OCI-LY7 (cell line): Measurements from ENCODE around the gene NDEL1. TPM values are rescaled to one million over a fixed set of nuclear protein-coding genes. Genes with fewer than 3 reads are reported as not detected.

Source experiments
- BruUV-seq: library from RNA; stranded (reverse); fragments of 400-500 nt; replicated peaks from 2 replicates; lab custom pipeline; 2021; lab: Mats Ljungman, UMichigan
- CTCF ChIA-PET: fragments of 300-600 bp; sonication (Branson Sonifier 250); formaldehyde crosslinking; loops from one replicate; lab custom pipeline; 2022; ENCODE audit warnings: antibody characterized with exemption; ENCODE audit not compliant: unreplicated experiment; lab: Charles Lee
- POLR2A ChIA-PET: fragments of 300-600 bp; sonication (Branson Sonifier 250); formaldehyde crosslinking; loops from one replicate; lab custom pipeline; 2022; ENCODE audit warnings: antibody characterized with exemption; lab: Charles Lee
- DNase-seq: peaks from one replicate; pipeline ENCODE4 v3.0.0-alpha.2; 2015; ENCODE audit warnings: low spot score
- H2AFZ ChIP-seq: fragments of 200-600 bp; sonication (generic), shearing (Covaris generic); 2 replicates; pipeline ENCODE4 v1.6.1; 2014; ENCODE audit warnings: mild to moderate bottlenecking, antibody characterized with exemption, low read length, moderate library complexity
- H3K27ac ChIP-seq: fragments of 200-600 bp; sonication (generic); 2 replicates; pipeline ENCODE4 v1.5.1; 2014; ENCODE audit warnings: mixed run types, low read depth, mild to moderate bottlenecking, moderate library complexity, low read length, inconsistent platforms; ENCODE audit not compliant: poor library complexity, severe bottlenecking
- H3K36me3 ChIP-seq: fragments of 200-600 bp; sonication (generic); 2 replicates; pipeline ENCODE4 v1.6.1; 2014; ENCODE audit warnings: mild to moderate bottlenecking, antibody characterized with exemption, low read length, moderate library complexity, mixed read lengths; ENCODE audit not compliant: insufficient read depth
- H3K4me1 ChIP-seq: fragments of 200-600 bp; sonication (generic); 2 replicates; pipeline ENCODE4 v1.5.1; 2014; ENCODE audit warnings: mild to moderate bottlenecking, low read length; ENCODE audit not compliant: insufficient read depth, poor library complexity, severe bottlenecking
- H3K4me2 ChIP-seq: fragments of 200-600 bp; sonication (generic); 2 replicates; pipeline ENCODE4 v1.6.1; 2014; ENCODE audit warnings: mild to moderate bottlenecking, low read length
- H3K4me3 ChIP-seq: fragments of 200-600 bp; sonication (generic); 2 replicates; pipeline ENCODE4 v1.5.1; 2014; ENCODE audit warnings: mild to moderate bottlenecking, low read depth, low read length; ENCODE audit not compliant: poor library complexity, severe bottlenecking
- H3K79me2 ChIP-seq: fragments of 200-600 bp; sonication (generic); 2 replicates; pipeline ENCODE4 v1.6.1; 2016; ENCODE audit warnings: low read depth, mild to moderate bottlenecking, low read length, moderate library complexity, mixed read lengths; ENCODE audit not compliant: insufficient read depth
- H3K9me2 ChIP-seq: fragments of 200-600 bp; sonication (generic); 2 replicates; pipeline ENCODE4 v1.6.1; 2016; ENCODE audit warnings: mild to moderate bottlenecking, low read length, mixed read lengths; ENCODE audit not compliant: insufficient read depth
- H3K9me3 ChIP-seq: fragments of 200-600 bp; sonication (generic); 2 replicates; pipeline ENCODE4 v1.6.1; 2014; ENCODE audit warnings: mild to moderate bottlenecking, mixed run types, low read length, mixed read lengths
- H4K20me1 ChIP-seq: fragments of 200-600 bp; sonication (generic); 2 replicates; pipeline ENCODE4 v1.6.1; 2014; ENCODE audit warnings: mild to moderate bottlenecking, antibody characterized with exemption, low read length, moderate library complexity, mixed read lengths; ENCODE audit not compliant: insufficient read depth
- CTCF ChIP-seq: fragments of 200-600 bp; sonication (generic); conservative IDR thresholded peaks from 2 replicates; pipeline ENCODE4 v1.5.1; 2014; ENCODE audit warnings: mild to moderate bottlenecking, antibody characterized with exemption, low read length, moderate library complexity, mixed read lengths
- EZH2phosphoT487 ChIP-seq: fragments of 200-600 bp; sonication (generic); IDR thresholded peaks from 2 replicates; pipeline ENCODE4 v1.6.1; 2018; ENCODE audit warnings: low read depth, borderline replicate concordance, mild to moderate bottlenecking, mixed run types, antibody characterized with exemption, low read length, moderate library complexity, mixed read lengths
- intact Hi-C: fragments of 100-400 bp; cut with micrococcal nuclease; formaldehyde crosslinking; loops from one replicate; pipeline ENCODE4 v1.10.0; 2022; ENCODE audit not compliant: unreplicated experiment
- total RNA-seq, 2 experiments: library from RNA; depleted of rRNA in 1 of 2; stranded (reverse); fragments of >200 nt in 1 of 2; shearing (Covaris generic) in 1 of 2; gene quantifications; 2 replicates each; pipeline ENCODE4 v1.2.3, GENCODE V29; 2014 to 2022

NDEL1 gene
- total RNA-seq, 2 experiments from 2014 or later = 37.9 to 65.7 TPM

- Histone ChIP-seq H3K4me3 (no peak overlapping the region), H3K4me1 (no peaks in the 10 kb centered on the region), H3K27ac (no peak overlapping the region), H2AFZ (no peak overlapping the region), H3K36me3 (peaks cover 97% of the 10 kb centered on the region), H4K20me1 (no peaks in the 10 kb centered on the region), H3K9me2 (no peaks in the 10 kb centered on the region), H3K4me2 (no peak overlapping the region), H3K79me2 (no peaks in the 10 kb centered on the region), H3K9me3 (peaks cover 7% of the 10 kb centered on the region)
- TF ChIP-seq CTCF (no peak), EZH2phosphoT487 (no peak)
- DNase-seq = no peak
- POLR2A ChIA-PET = no interaction called here
- CTCF ChIA-PET = no interaction called here
- BruUV-seq = no TSS peak
- intact Hi-C loops = no loop called here
These were observed 43.8 kb downstream of the NDEL1 start for GRCh38 chr17:8479431-8479947.

- no peaks in the 10 kb centered on the region for H3K4me1 ChIP-seq
- intact Hi-C loops = no loop called here
- H4K20me1 ChIP-seq = no peaks in the 10 kb centered on the region
- POLR2A ChIA-PET = no interaction called here
- H2AFZ ChIP-seq = no peak overlapping the region
- no peak for TF ChIP-seq CTCF
- no peak for TF ChIP-seq EZH2phosphoT487
- peaks cover 15% of the 10 kb centered on the region for H3K9me3 ChIP-seq
- no peak overlapping the region for H3K27ac ChIP-seq
- H3K4me3 ChIP-seq = no peak overlapping the region
- H3K4me2 ChIP-seq = no peak overlapping the region
- CTCF ChIA-PET = no interaction called here
- no peaks in the 10 kb centered on the region for H3K9me2 ChIP-seq
- DNase-seq = no peak
- H3K79me2 ChIP-seq = no peaks in the 10 kb centered on the region
- BruUV-seq = no TSS peak
- H3K36me3 ChIP-seq = peaks cover 97% of the 10 kb centered on the region
These were observed 44.6 kb downstream of the NDEL1 start for GRCh38 chr17:8480011-8480976.

- no TSS peak for BruUV-seq
- TF ChIP-seq EZH2phosphoT487 = no peak
- TF ChIP-seq CTCF = no peak
- no peak for DNase-seq
These were observed 45.4 kb downstream of the NDEL1 start for GRCh38 chr17:8481089-8481488.

More at GRCh38 chr17:8481089-8481488, 45.4 kb downstream of the NDEL1 start:
- no peaks in the 10 kb centered on the region for H3K4me1 ChIP-seq
- no peaks in the 10 kb centered on the region for H3K79me2 ChIP-seq
- H3K27ac ChIP-seq = no peak overlapping the region
- intact Hi-C loops = no loop called here
- no peak overlapping the region for H3K4me3 ChIP-seq
- no peaks in the 10 kb centered on the region for H3K9me2 ChIP-seq
- ChIA-PET CTCF (no interaction called here), POLR2A (no interaction called here)
- H3K9me3 ChIP-seq = peaks cover 19% of the 10 kb centered on the region
- no peak overlapping the region for H3K4me2 ChIP-seq
- H3K36me3 ChIP-seq = peaks cover 97% of the 10 kb centered on the region
- H4K20me1 ChIP-seq = no peaks in the 10 kb centered on the region
- no peak overlapping the region for H2AFZ ChIP-seq
